ENCODE data around the gene SSR2.
A peak's percentile ranks its signal among the peaks of the same experiment; 100 is the strongest.
"Not testable (repeated sequence)": the region's sequence is repeated elsewhere in the genome, so short reads cannot be mapped to it uniquely, and the experiment has no call there.

The SSR2 gene

DNA sequence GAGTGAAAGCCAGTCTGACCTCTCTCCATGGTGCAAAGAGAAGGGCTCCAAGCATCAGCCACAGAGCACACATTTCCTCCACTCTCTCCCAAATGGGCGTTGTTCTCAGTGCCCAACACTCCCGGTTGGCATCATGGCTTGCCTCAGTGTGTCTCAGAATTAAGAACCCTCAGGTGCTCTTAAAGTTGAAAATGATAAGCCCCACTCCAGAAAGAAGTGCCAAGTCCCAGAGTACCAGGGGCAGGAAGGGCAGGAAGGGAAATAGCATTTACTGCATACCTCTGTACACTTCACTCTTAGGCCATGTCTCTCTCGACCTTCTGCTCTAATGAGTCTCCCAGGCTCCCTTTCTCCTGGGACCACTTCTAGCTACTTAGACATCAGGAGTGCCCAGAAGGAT lies 27.2 kb downstream of the SSR2 start:
- DNase-seq (ENCODE audit: low read depth, low spot score) = no peak

DNA sequence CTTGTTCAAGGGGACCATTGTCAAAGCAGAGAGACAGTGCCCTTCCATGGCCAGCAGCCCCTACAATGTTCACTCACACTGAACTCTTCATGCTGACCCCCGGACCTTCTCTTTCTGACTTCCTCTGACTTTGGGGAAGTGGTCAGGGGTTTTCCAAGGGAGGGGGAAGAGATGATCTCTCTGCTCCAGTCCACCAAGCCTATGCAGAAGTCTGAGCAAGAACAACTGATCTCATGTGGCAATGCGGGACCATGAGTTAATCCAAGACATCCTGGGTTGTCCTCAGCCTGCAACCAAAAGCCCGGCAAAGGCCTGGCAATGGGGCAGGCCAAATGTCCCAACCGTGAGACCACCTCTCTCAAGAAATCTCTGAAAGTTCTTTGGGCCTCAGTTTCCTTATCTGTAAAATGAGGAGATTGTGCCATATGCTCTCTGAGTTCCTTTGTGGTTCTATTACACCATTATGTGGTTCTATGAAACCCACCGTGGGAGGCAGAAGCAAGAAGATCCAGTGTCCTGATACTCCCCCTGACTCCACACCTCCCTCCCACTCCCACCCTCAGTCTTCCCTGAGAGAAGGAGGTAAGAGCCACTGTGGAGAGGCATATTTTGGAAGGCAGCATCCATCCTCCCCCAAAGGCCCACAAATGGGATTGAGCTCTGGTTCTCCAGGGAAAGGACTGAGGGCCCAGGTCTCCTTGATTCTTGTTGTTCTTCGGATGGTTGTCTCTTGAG lies 30.6 kb downstream of the SSR2 start:
- DNase-seq (ENCODE audit: low read depth, low spot score) = no peak

DNA sequence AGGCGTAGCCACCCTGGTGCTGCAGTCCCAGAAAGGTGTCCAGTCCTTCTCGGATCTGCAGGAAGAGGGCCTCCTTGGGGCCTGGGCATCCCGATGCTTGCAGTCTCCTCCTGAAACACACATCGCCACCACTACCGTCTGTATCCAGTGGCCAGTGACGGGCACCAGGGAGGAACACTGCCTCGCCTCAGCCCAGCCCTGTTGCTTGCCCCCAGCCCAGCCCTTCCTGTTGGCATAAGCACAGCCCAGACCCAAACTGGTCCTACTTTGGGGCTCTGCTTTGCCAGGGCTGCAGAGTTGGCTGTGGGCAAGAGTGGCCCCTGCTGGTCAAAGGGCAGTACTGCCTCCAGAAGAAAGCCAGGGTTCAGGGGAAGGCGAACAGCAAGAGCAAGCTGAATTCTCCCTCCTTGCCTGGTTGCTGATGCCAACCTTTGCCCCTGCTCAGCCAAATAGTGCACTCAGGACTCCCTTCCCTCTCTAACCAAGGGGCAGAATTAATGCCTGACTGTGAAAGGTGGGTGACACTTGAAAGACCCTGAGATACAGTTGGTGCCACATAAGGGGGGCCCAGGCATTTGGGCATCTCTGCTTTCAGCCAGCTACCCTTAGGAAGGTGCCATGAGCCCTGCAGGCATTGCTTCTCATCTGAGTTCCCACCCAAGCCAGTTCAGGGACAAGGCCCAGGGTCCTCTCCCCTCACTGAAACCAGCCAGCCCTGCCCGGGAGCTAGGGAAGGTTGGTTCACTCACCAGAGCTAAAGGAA lies 31.3 kb downstream of the SSR2 start:
- peak; percentile 47 for DNase-seq (ENCODE audit: low read depth, low spot score)

DNA sequence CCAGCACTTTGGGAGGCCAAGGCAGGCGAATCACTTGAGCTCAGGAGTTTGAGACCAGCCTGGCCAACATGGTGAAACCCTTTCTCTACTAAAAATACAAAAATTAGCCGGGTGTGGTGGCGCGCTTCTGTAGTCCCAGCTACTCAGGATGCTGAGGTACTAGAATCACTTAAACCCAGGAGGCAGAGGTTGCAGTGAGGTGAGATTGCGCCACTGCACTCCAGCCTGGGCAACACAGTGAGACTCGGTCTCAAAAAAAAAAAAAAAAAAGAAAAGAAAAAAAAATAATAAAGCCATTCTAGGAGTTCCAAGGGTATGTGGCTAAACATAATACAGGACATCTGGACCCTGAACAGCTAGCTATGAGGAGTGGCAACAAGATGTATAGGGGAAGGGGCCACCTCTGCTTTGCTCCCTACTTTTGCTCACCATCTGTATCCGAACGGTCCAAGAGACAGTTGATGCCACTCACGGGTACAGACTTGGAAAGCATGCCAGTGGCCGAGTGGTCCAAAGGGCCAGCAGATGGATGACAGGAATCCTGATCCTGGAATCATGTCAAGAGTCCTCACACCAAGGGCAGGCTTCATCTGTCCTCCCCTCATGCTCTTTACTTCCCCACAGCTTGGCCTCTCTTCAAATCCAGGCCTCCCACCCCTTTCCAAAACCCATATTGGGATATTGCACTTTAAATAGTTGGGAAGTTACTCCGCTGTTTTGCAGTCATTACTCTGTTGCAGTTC lies 35.7 kb downstream of the SSR2 start:
- not testable (repeated sequence) for DNase-seq (ENCODE audit: low read depth, low spot score)

DNA sequence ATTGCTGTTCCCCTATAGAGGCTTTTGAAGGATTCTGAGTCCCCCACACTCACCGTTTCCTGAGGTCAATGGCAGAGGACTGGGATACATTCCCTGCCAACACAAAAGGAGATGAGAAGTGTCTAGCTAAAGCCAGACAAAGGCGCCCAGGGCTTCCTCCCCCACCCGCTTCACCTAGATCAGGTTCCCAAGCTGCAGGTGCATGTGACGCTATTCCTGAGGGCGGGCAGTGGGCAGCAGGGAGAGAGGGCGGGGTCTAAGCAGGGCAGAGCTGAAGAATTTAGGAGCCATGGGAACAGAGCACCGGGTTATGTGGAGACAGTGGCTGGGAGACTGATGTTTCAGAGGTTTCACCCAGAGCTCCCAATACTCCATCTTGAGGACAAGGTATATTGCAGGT lies 36.4 kb downstream of the SSR2 start:
- DNase-seq (ENCODE audit: low read depth, low spot score) = no peak

DNA sequence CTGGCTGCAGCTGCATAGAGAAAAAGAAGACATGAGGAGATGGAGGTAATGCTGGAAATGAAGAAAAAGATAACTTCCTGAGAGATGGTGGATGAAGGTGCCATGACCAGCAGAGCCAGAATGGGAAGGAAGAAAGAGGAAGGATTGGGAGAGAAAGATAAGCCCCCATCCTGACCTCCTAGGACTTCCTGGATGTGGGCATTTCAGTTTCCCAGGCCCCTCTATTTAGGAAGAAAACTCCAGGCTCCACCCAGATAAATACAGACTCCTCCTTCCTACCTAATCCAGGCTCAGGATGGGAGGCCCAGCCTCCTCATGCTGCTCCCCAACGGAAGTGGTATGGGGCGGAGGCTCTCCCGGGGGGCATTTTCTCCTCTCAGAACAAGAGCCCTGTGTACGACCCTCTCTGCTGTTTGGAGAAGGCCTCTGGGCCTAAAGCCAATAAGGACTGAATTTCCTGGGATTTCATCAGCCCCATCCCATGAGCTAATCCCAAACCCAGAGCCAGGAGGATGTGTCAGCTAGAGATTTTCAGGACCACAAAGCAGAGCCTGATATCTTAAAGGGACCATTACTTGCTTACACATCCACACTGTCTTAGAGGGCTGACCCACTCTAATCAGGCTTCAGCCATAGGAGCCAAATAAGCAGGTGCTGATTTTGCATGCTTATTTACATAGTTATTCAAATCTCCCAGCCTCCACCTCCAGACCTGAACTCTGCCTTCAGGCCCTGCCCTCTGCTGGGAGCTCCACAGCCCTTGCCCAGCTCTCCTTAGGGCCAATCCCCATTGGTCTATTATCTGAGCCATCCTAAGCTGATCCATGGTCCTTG lies 37.3 kb downstream of the SSR2 start:
- no peak for DNase-seq (ENCODE audit: low read depth, low spot score)

DNA sequence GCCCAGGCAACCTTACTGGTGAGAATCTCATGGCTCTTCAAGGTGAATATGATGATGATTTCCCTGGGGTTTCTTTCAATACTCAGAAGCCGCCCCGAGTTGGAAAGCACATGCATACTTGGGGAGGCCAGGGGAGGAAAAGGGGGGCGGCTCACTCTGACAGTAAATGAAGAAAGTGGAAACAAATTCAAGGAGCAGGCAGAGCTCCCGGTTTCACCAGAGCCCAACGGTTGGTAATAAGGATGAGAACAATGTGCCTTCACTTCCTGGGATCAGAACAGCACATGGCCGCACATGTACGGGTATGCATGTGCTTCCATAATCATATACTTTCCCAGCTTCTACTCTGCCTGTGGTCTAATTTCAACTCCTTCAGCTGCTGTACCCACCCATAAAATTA lies 38.6 kb downstream of the SSR2 start:
- DNase-seq (ENCODE audit: low read depth, low spot score) = no peak

DNA sequence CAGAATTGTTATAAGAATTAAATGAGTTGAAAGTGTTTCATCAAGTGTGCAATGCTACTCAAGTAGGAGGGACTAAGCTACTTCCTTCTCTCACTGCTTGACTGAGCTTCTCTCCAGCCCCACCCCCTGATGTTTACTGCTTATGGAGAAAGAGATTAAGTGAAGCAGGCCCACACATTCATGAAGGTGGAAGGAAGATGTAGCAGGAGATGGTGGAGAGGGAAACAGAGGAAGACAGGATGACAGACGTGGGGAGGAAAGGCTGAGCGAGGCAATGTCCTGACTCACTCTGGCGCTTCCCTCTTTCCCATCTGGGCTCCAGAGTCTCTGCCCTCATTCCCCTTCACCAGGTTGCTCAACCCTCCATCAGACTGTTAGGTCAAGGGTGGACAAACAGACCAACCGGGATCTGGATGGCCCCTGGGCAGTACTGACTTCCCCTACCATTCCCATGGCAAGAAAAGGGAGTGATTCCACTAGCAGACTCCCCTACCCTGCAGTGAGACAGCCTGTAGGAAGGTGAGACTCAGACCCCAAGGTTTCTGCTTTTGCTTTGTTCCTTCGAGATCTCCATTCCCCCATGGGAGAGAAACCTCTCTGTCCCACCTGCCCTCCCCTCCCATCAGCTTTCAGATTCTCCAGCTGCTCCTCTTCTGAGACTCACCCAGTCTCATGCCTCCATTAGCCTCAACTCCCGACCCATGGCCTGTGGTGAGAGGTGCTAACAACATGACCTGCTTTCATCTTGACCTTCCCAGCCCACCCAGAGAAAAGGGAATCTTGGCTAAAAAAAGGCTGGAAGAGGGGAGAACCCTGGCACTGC lies 39.3 kb downstream of the SSR2 start:
- no peak for DNase-seq (ENCODE audit: low read depth, low spot score)

DNA sequence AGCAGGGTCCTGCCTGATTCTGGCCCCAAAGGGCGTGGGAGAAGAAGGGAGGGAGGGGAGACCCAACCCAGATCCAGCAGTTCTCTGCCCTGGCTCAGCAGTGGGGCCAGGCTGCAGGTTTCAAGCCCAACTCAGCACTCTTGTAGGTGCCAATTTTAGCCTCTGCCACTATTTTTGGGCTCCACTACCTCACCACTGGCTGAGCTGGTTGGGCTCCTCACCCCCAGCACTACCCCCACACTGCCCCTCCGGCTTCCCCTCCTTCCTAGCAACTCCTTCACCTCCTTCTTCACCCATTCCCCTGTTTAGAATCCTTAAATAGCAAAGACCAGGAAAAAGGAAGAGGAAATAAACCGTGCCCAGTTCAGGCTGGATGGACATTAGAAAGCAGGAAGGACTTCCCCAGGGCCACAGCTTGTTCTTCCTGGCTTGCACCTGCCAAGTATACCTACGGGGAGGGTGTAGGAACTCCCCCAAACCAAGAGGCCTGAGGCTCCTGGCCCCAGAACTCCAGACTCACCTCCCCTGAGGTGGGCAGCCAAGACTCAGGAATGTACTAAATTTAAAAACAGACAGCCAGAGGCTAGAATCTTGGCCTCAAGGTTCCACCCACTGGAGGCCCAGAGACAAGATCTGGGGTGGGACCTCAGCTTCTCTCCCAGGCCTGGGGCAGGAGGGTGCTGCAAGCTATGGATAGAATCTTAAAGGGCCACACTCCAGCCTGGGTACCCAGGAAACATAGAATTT lies 41.0 kb downstream of the SSR2 start:
- no peak for DNase-seq (ENCODE audit: low read depth, low spot score)

DNA sequence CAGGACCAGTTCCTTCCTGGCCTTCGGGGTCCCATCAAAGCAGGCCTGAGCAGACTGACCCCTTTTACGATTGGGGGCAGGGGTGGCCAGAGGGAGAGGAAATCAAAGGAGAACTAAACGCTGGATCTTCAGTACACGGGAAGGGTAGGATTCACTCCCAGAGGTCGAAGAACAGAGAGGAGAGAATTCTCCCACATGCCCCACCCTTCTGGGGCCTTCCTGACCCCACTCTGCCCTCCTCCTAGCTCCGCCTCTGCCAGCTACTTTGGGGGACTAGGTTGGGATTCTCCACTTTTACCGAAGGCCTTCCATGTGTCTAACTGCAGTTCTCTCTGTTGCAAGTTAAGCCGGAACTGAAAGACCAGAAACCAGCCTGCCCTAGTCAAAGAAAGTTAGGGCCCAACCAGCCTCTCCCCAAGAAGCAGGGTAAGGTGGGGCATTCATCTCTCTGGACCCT lies 41.8 kb downstream of the SSR2 start:
- no peak for DNase-seq (ENCODE audit: low read depth, low spot score)

DNA sequence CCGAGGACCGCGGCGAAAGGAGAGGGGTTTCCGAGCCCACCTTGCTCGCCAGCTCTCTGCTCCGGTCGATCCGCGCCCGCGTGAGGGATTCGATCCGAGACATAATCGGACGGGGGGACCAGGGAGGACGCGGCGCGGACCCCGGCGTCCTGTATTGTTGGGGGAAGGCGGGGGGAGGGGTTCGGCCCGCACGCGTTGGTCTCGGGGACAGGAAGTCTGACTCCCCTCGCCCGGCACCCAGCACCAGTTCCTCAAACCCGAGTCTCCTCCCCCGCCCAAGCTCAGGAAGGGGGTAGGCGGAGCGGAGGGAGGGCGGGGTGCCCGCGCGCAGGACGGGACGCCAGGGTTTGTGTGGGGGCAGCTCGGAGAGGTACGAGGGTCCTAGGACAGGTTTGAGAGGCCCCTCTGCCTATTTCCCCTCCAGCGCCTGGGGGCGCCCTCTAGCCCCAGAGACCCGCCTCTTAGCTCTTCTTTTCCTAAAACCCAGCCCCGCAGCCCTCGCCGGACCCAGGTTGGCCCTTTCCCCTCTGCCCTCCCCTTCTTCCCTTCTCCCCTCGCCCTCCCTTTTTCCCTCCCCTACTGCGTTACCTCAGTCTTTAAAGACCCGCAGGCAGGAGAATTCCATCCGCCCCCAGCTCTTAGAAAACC lies 42.3 kb downstream of the SSR2 start, which contains the start of gene ARHGEF2:
Gene ARHGEF2, minus strand, starts transcription at position 223 of the 648 bp plus-strand sequence. Its CDS starts 120 bp downstream, at position 103.
- peak; percentile 69 for DNase-seq (ENCODE audit: low read depth, low spot score)

DNA sequence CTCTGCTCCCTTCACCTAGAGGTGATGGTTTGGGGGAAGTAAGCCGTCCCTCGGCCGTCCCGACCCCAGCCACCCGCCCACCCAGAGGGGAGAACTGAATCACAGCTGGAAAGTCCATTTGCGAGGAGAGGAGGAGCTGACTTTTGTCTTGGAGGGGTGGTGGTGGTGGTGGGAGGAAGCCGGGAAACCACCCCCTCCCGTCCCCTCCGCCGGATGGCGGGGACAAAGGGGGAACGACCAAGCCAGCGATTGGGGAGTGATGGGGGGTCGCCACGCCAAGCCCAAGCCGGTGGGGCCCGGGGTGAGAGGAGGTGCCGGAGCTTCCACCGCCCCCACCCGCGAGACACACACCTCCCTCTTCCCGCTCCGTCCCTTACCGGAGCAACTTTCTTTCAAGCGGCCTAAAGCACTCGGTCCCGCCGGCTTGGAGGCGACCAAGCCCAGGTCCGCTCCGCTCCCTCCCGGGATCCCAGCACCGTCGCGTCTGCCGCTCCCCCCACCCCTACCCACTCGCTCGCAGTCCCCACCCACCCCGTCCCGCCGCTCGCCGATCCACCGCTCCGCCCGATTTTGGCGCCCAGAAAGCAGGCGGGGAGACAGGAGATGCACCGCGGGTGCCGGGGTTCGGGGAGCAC lies 42.9 kb downstream of the SSR2 start:
- DNase-seq (ENCODE audit: low read depth, low spot score) = peak; percentile 38

DNA sequence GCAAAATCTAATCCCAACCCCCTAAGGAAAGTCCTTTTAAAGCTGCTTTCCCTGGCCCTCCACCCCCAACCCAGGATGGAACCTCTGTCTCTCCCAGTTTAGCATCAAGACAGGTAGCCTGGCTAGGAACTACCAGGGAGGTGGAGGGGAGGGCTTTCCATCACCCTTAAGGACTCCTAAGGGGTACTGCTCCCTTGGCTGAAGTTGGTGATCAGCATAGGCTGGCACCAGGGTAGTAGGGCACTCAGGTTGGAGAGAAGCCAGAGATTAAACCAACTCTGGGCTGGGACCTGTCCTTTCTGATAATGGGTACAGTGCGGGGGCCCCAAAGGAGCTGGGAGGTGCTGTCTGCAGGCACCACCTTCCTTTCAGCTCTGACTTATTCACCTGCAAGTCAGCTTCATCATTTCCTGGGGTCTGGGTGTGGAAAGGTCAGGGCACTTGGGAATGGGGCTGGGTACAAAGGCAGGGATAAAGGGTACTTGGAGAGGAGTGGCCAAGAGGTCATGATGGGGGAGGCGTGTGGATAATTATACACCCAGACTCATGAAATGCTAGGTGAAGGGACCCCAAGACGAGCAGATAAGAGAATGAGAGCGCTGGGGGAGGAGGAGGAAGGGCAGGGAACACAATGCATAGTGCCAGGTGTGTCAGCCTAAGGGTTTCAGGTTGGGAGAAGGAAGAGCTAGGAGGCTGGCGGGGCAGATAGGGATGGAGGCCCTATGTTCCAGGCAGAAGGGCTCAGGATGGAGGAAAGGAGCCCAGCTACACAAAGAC lies 43.6 kb downstream of the SSR2 start:
- no peak for DNase-seq (ENCODE audit: low read depth, low spot score)

DNA sequence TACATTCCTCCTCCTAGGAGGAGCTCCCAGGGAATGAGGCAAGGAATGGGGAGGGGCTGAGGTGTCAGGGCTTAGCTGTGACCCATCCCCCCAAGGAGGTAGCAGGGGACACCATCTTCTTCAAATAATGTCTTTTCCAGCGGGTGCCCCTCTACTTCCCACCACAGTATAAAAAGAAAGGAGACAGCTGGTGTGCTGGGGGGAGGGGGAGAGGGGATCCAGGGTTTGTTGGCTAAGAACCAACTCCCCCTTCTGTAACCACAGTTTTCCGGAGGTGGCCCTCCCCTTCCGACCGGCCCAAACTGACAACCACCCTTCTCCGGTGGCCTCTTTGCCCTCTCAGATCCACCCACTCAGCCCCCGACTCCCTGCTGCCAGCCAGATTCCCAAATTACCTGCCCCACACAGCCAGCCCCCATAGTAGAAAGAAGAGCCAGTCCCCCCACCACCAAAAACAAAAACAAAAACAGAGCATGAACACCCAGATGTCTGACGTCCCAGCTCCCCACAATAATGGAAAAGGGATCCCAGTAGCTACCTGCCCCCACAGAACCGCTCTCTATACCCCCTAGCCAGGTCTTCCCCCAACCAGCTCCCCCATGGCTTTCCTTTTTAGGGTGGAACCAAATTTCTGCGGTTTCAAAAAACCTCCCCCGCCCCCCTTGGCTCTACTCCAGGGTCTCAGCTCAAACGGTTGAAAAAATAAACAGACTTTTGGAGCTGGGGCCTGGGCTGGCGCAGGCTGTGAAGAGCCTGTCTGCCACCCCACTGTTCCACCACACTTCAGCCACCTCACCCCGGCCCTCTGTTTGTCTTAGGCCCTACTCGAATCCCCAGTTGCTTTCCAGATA lies 44.5 kb downstream of the SSR2 start:
- DNase-seq (ENCODE audit: low read depth, low spot score) = no peak

DNA sequence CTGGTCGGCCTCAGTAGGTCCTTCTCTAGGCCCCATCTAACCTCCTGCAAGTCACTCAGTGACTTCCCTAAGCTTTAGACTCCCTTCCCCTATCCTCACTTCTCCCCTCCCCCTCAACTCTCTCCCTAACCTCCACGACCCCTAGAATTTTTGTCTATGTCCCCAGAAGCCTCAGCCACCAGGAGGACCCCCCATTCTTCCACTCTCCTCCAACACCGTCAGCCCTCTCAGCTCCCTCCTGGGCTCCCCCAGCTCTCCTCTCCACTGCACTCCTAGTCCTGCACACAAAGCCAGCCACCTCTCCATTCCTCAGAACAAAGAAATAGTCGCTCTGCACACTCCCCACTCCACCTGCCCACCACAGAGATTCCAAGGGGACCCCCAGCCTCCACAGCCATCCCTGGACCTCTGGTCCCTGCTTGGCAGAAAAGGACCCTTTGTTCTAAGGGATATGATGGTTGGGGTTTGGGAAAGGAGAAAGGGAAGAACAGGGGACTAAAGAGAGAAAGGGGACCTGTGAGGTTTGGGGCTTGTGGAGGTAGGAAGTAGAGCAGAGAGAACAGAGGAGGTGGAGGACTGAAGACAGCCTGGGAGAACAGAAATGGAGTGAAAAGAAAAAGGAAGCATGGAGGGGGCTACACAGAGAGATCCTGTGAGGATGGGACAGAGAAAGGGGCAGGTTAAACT lies 45.2 kb downstream of the SSR2 start:
- DNase-seq (ENCODE audit: low read depth, low spot score) = no peak

All from activated naive CD8-positive, alpha-beta T cell treated with anti-CD3 and anti-CD28 coated beads, Interleukin-2, amount 50 U/mL, for 16 hours (primary cell).